ENCODE results near the gene APOF.
"Not testable (repeated sequence)": the region's sequence is repeated elsewhere in the genome, so short reads cannot be mapped to it uniquely, and the experiment has no call there.

APOF gene

DNA sequence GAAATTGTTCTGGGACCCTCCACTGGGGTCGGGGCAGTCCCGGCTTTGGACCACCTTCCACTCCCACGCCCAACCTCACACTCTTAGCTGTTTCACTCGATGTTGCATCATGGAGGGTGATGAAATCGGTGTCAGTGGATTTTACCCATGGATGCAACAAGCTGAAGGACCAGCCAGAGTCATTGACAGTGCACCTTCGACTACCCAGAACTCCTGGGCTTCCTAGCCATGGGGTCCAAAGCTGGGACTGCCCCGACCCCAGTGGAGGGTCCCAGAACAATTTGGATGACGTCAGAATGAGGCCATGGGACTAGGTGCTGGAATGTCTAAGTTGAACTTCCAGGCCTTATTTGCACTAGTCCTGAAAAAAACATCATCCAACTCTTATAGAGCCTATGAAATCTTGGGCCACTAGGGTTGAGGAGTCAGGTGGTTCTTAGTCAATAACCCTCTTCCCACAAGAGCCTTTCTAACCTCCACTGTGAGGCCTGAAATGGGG lies 24.9 kb downstream of the APOF start:
- in situ Hi-C loops (cut with HindIII; ENCODE audit: low pct_ligation_motif_present, low pct_unique_long_range_greater_than_20kb, low sequenced_read_pairs) = no loop called here
- no peak for DNase-seq

DNA sequence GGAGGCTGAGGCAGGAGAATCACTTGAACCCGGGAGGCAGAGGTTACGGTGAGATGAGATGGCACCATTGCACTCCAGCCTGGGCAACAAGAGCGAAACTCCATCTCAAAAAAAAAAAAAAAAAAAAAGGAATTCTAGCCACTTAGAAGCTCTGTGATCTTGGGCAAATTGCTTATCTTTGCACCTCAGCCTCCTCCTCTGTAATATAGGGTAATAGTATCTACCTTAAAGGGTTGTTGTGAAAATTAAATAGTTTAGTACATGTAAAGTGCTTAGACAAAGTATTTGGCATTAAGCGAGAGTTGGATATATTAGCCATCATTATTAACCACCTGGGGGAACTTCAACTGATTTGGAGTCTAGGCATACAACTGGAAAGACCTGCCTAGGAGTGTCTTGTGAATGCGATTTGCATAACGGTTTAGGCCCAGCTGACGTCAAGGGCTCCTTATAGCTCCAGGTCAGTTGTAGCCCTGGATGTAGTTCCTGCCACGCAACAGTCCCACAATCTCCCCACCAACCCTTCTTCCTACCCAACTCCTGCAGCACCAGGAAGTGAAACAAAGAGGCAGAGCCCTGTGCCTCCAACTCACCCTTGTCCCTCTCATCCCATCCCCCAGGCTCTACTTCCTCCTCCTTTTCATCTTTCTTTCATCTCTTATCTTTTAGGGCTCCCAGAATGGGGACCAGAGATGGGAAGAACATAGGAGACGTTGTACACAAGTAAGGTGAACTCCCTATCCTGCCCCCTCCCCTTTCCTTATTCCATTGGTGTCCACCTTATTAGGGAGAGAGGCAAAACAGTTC lies 26.1 kb downstream of the APOF start:
- in situ Hi-C loops (cut with HindIII; ENCODE audit: low pct_ligation_motif_present, low pct_unique_long_range_greater_than_20kb, low sequenced_read_pairs) = no loop called here
- no peak for DNase-seq

DNA sequence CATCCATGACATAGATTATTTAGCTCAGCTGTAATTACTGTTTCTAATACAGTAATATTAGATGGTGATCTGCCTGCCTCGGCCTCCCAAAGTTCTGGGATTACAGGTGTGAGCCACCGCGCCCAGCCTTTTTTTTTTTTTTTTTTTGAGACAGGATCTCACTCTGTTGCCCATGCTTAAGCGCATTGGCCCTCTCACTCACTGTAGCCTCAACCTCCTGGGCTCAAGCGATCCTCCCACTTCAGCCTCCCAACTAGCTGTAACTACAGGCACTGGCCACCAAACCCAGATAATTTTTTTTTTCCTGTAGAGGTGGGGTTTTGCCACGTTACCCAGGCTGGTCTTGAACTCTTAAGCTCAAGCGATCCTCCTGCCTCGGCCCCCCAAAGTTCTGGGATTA lies 27.1 kb downstream of the APOF start:
- DNase-seq; in situ Hi-C loops (cut with HindIII; ENCODE audit: low pct_ligation_motif_present, low pct_unique_long_range_greater_than_20kb, low sequenced_read_pairs): not testable (repeated sequence)

DNA sequence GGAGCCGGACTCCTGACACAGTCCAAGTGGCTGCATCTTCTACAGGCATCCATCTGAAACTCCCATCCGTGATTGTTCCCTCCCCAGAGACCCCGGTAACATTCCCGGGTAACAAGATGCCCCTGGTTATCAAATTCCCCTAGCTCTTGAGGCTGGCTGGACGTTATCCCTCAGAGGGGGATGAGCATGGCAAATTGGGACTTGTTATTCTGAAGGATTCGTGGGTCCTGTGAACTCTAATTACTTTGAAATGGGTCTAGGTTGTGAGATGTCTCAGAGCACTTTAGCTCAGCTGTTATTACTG lies 28.2 kb downstream of the APOF start:
- DNase-seq = peak; percentile 24
- in situ Hi-C loops (cut with HindIII; ENCODE audit: low pct_ligation_motif_present, low pct_unique_long_range_greater_than_20kb, low sequenced_read_pairs) = no loop called here

DNA sequence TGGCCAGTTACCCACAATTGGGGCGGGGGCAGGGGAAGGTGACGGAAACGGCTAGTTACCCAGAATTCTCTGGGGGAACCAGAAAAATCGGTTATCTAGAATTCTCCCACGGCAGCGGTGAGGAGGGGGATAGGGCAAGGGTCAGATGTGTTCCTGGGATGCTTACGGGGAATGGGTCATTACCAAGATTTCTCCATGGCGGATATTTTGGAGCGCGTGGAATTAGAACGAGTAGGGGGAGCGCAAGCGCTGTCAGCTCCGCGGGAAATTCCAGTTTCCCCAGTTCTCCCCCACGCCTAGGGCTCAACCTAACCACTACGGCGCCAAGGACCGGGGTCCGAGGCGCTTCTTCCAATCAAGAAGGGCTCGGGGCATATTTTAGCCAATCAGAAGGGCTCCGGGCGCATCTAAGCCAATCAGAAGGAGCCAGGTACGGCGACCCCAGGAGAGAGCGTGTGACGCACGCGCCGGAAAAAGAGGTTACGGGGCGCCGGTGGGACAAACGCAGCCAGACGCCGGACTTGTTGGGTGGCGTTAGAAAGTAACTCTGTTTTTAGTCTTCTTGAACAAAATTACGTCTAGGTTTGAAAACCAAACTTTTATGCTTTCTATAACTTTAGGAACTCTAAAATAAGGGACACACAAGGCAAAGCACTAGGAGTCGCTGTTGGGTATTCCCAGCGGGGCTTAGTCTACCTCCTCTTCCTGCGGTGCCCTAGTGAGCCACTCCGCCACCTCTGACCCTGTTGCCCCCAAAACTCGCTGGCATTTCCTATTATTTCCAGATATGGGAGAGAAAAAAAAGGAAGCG lies 28.8 kb downstream of the APOF start, which contains the start of gene PAN2:
TSS of gene PAN2 (minus strand) at position 322 of the 811 bp plus-strand sequence. CDS start 906 bp downstream, outside the sequence.
- DNase-seq = peak; percentile 100
- in situ Hi-C loops (cut with HindIII; ENCODE audit: low pct_ligation_motif_present, low pct_unique_long_range_greater_than_20kb, low sequenced_read_pairs) = no loop called here

DNA sequence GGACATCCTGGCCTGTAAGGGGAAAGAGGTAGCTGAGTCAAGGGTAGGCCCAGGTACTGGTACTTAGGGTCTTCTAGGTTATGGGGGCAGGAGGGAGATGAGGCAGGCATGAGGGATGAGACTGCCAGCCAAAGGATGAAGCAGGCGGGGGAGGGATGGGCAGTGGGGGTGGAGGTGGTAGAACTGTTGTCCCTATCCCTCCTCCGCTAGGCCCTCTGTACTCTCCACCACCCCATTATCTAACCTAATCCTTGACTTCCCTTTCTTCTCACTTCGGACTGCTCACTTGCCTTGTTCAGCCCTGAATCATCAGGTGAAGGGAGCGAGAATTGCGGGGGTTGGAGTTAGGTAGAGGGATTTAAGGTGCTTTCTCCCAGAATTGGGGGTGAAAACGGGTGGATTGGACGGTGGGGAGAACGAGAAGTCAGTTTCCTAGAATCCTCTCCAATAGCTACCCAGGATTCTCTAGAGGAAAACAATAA lies 29.4 kb downstream of the APOF start:
- DNase-seq = no peak

DNA sequence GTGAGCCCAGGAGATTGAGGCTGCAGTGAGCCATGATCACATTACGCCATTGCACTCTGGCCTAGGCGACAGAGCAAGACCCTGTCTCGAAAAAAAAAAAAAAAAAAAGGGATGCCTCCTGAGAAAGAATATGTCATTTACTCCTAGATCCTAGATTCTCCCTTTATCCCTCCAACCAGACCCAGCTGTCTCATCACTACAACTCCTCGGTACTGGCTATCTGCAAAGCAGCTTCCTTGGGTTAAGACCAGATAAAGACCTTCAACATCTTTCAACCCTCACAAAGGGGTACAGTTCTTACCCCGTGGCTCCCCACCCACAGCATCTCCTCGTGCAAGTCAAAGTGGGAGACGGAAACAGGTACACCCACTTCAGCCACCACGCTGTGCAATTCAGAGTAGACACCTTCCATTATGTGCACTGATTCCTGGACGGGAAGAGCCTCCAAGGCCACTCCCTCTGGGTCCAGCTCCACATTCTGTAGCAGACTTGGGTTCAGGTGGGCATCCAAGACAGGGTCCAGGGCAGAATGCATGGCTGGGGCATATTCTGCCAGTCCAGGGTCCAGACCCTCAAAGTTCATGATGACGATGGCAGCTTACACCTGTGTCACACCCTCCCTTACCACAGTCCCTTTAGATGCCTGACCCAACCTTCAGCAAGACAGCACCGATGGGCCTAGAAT lies 30.0 kb downstream of the APOF start:
- DNase-seq = no peak
- in situ Hi-C loops (cut with HindIII; ENCODE audit: low pct_ligation_motif_present, low pct_unique_long_range_greater_than_20kb, low sequenced_read_pairs) = no loop called here

More for the DNA sequence above, 29.4 kb downstream of the APOF start:
- in situ Hi-C loops (cut with HindIII; ENCODE audit: low pct_ligation_motif_present, low pct_unique_long_range_greater_than_20kb, low sequenced_read_pairs) = no loop called here

DNA sequence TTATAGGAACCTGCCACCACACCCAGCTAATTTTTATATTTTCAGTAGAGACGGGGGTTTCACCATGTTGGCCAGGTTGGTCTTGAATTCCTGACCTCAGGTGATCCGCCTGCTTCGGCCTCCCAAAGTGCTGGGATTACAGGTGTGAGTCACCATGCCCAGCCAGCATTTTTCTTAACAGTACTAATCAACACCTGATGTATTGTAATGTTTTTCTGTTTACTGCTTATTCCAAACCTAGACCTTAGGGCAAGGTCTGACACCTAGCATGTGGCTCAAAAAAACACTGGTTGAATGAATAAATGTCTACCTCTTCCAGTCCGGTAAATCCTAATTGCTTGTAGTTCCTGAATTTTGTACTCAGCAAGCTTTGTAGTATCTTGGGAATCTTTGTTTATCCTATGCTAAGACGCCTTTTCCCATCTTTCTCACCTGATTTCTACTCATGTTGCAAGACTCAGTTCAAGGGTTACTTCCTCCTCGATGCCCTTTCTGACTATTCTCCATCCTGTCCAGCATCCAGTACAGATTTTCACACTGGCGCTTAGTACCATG lies 31.6 kb downstream of the APOF start:
- in situ Hi-C loops (cut with HindIII; ENCODE audit: low pct_ligation_motif_present, low pct_unique_long_range_greater_than_20kb, low sequenced_read_pairs) = no loop called here
- no peak for DNase-seq

DNA sequence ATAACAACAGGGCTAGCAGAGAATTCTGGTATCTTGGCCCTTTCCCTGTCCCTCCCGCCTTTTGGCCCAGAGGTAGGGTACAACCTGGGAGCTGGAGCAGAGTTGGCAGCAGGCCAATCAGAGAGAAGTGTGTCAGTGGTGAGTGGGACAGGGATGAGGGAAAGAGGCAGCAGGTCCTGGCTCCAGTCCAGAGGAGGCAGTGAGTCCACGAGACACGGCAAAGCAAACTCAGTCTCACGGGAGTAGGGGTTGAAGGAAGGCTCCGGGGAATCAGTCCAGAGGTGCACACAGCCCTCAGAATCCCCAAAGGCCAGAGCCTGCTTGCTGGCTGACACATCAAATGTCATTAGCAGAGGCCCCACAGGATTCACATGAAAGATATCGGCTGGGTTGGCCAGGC lies 36.1 kb downstream of the APOF start:
- no peak for DNase-seq
- in situ Hi-C loops (cut with HindIII; ENCODE audit: low pct_ligation_motif_present, low pct_unique_long_range_greater_than_20kb, low sequenced_read_pairs) = no loop called here

DNA sequence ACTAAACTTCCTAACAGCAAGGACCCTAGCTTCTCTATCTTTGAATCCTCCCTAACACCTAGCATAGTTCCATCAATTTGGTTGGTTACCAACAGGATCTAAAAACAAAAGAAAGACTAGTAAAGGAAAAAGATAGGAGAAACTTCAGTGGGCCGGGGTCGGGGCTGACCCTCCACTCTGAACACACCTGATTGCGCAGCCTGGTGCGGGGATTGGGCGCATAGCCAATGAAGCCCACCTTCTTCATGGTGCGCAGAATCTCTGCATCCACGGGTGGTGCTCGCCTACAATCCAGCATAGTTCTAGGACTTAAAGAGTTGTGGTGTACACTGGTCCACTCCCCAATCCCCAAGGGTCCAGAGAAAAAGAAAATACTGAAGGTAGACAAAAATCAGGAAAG lies 36.5 kb downstream of the APOF start:
- in situ Hi-C loops (cut with HindIII; ENCODE audit: low pct_ligation_motif_present, low pct_unique_long_range_greater_than_20kb, low sequenced_read_pairs) = no loop called here
- no peak for DNase-seq

DNA sequence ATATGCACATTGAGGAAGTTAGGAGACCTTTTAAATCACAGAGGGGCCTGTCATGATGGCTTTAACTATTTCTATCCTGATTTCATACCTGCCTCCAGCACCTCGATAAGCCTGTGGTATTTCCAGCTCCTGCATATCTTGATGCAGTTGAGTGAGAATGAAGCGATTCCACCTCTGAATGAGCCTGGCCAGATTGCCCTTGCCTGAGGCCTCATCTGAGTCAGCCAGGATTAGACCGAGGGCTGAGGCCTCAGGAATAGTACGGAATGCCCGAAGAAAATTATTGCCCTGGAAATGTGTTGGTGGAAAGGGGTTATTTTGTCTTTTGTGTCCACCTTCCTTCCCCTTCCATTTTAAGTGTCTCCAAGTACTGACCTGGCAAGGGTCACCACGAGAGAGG lies 38.5 kb downstream of the APOF start:
- no peak for DNase-seq
- in situ Hi-C loops (cut with HindIII; ENCODE audit: low pct_ligation_motif_present, low pct_unique_long_range_greater_than_20kb, low sequenced_read_pairs) = no loop called here

DNA sequence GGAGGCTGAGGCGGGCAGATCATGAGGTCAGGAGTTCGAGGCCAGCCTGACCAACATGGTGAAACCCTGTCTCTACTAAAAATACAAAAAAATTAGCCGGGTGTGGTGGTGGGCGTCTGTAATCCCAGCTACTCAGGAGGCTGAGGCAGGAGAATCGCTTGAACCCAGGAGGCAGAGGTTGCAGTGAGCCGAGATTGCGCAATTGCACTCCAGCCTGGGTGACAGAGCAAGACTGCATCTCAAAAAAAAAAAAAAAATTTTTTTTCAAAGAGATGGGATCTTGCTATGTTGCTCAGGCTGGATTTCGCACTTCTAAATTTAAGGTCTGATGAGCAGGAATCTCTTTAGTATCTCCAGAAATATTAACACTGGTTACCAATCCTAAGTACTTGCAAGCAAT lies 41.0 kb downstream of the APOF start:
- in situ Hi-C loops (cut with HindIII; ENCODE audit: low pct_ligation_motif_present, low pct_unique_long_range_greater_than_20kb, low sequenced_read_pairs); DNase-seq: not testable (repeated sequence)

DNA sequence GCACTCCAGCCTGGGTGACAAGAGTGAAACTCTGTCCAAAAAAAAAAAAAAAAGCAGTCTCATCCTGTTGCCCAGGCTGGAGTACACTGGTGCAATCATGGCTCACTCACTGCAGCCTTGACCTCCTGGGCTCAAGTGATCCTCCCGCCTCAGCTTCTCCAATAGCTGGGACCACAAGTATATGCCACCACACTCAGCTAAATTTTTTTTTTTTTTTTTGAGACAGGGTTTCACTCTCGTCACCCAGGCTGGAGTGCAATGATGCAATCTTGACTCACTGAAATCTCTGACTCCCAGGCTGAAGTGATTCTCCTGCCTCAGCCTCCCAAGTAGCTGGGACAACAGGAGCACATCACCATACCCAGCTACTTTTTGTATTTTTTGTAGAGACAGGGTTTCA lies 41.6 kb downstream of the APOF start:
- DNase-seq = no peak
- in situ Hi-C loops (cut with HindIII; ENCODE audit: low pct_ligation_motif_present, low pct_unique_long_range_greater_than_20kb, low sequenced_read_pairs) = no loop called here

DNA sequence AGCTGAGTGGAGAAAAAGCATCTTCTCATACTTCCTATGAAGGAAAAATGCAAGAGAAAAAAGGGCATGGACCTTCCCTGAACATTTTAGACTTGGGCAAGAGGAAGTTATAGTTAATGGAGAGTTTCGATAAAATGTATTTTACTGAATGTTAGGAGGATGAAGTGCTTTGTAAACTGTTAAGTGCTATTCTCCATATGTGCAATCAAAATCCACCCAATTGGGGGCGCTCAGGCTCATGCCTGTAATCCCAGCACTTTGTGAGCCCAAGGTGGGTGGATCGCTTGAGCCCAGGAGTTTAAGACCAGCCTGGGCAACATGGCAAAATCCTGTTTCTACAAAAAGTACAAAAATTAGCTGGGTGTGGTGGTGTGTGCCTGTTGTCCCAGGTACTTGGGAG lies 45.0 kb downstream of the APOF start:
- DNase-seq = no peak
- in situ Hi-C loops (cut with HindIII; ENCODE audit: low pct_ligation_motif_present, low pct_unique_long_range_greater_than_20kb, low sequenced_read_pairs) = no loop called here

DNA sequence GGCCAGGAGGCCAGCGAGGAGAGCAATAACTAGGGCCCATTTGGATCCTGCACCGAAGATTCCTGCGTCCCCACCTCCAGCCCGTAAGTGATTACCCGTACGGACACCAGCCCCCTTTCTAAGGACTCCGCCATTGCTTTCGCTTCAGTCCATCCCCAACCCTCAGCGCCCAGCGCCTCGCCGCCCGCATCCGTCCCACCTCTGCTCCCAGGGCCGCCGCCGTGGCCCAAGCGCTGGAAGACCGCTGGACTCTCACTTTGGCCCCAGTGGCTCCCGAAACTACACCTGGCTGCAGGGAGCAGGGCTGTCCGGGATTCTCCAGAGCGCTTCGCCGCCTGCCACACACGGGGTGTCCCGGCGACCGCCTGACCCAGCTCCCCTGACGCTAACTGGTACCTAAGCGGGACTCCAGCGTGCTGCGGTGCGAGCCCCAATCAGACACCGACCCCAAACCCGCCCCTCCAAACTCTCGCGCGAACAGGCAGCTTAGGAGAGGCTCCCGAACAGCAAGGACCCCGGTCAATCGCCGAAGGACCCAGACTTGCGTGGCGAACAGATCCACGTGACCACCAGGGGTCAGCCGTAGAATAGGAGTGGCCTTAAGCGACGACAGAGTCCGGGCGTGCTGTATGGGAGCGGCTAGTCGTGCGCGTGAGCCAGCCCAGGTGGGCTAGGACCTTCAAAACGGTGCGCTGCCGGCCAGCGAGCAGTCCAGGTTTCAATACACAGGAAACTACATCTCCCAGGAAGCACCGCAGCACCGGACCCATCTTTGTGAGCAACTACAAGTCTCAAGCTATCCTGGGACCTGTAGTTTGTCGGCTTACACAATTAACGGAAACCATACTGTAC lies 46.8 kb downstream of the APOF start, which contains the start of gene CNPY2:
TSS of gene CNPY2 (minus strand) at position 367 of the 852 bp plus-strand sequence. CDS start 771 bp downstream, outside the sequence.
- in situ Hi-C loops (cut with HindIII; ENCODE audit: low pct_ligation_motif_present, low pct_unique_long_range_greater_than_20kb, low sequenced_read_pairs) = no loop called here

DNA sequence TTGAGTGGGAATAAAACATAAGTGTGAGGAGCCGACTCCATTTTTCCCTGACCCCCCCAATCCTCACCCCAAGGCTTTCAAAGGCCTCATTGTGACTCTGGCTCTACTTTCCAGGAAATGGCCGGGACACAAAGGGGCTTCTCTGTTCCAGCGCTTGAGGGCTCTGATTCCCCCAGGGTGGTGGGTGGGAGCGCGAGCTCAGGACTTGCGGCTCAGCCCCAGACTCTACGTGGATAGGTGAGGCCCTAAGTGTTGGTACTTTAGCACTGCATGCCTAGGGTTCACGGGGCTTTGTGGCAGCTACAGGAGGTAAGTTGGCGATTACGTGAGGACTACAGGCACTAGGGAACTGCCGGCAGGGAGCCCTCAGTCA lies 47.4 kb downstream of the APOF start:
- DNase-seq = peak; percentile 32
- in situ Hi-C loops (cut with HindIII; ENCODE audit: low pct_ligation_motif_present, low pct_unique_long_range_greater_than_20kb, low sequenced_read_pairs) = no loop called here

More for the DNA sequence above, 46.8 kb downstream of the APOF start, which contains the start of gene CNPY2:
- DNase-seq = peak; percentile 100

DNA sequence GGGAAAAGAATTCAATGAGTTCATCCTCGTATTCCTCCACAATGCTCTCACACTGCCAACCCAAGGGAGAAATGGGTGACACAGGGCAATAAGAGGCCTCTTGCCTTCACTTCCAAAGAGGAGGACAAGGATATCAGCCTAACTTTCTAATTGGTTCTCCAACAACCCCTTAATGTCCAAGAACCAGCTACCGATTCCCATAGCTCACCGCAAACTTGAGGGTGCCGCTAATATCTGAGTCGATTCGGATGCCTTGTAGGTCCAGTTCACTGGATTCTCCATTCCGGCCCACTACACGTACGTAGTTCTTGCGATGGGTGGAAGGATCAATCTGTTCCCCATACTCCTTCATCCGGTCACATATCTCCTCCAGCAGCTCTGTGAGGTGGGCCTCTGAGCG lies 51.7 kb downstream of the APOF start:
- no peak for DNase-seq
- in situ Hi-C loops (cut with HindIII; ENCODE audit: low pct_ligation_motif_present, low pct_unique_long_range_greater_than_20kb, low sequenced_read_pairs) = no loop called here
